Right cardiac atrium (tissue), 5 donors: ENCODE data around the gene CRELD1. TPM values are rescaled to one million over a fixed set of nuclear protein-coding genes. Genes with fewer than 3 reads are reported as not detected.
"Not testable (repeated sequence)": the region's sequence is repeated elsewhere in the genome, so short reads cannot be mapped to it uniquely, and the experiment has no call there.

Source experiments
- ATAC-seq, 2 donors: fragments of 200-7000 bp; cut with Tn5 transposase; one replicate each; pipeline versions ENCODE4 v1.8.0 to v1.9.1; 2020; ENCODE audit warnings: moderate library complexity in 2 of 2, mild to moderate bottlenecking in 1 of 2
- DNase-seq, 3 donors: peaks; one replicate each; pipeline ENCODE4 v3.0.0-alpha.2; 2020
- H3K27ac ChIP-seq: one replicate; pipeline ENCODE4 v1.5.1; 2013; ENCODE audit warnings: mild to moderate bottlenecking, low read length, control low read depth, moderate library complexity
- H3K27me3 ChIP-seq: one replicate; pipeline ENCODE4 v1.6.1; 2013; ENCODE audit not compliant: control insufficient read depth, insufficient read depth
- H3K4me1 ChIP-seq: one replicate; pipeline ENCODE4 v1.6.1; 2013; ENCODE audit warnings: low read length; ENCODE audit not compliant: control insufficient read depth, insufficient read depth
- H3K4me3 ChIP-seq: one replicate; pipeline ENCODE4 v1.5.1; 2013; ENCODE audit warnings: low read length, control low read depth
- H3K9me3 ChIP-seq: one replicate; pipeline ENCODE4 v1.6.1; 2013; ENCODE audit warnings: low read length; ENCODE audit not compliant: control insufficient read depth
- WGBS: extraction: QIAGEN DNeasy Blood & Tissue Kit; methylation state at CpG from one replicate; pipeline ENCODE4 v1.1.7; 2013; 5-methylcytosine and 5-hydroxymethylcytosine counted together
- intact Hi-C, 4 donors: fragments of 100-400 bp; cut with DNase I; formaldehyde crosslinking; loops; one replicate each; pipeline versions ENCODE4 v1.11.0 to v1.14.0; 2022 to 2023
- polyA plus RNA-seq: library from polyadenylated mRNA; stranded (reverse); fragments of 200-250 nt; gene quantifications from one replicate; pipeline ENCODE4 v1.2.3, GENCODE V29; 2013
- total RNA-seq, 4 donors: library from RNA; stranded (reverse); fragmentation: NEBNext Ultra II Directional; extraction: Animal tissue kit (Norgen Biotek cat#: 25700); gene quantifications; one replicate each; pipeline ENCODE4 v1.2.1, GENCODE V29; 2021
- donor health status: healthy with polysubstance abuse.
- donor health status: DM: no; HTN: yes; CAD: no.
- donor health status: DM: no; HTN: no; CAD: no.
- donor health status: DM: no; HTN: yes; CAD: no; lungs with severe emphysema.
- donor health status: DM: yes; HTN: yes; CAD: no.

The CRELD1 gene
- total and polyA plus RNA-seq, 5 donors: 59.6 to 92.8 (median 71.9) TPM

DNA sequence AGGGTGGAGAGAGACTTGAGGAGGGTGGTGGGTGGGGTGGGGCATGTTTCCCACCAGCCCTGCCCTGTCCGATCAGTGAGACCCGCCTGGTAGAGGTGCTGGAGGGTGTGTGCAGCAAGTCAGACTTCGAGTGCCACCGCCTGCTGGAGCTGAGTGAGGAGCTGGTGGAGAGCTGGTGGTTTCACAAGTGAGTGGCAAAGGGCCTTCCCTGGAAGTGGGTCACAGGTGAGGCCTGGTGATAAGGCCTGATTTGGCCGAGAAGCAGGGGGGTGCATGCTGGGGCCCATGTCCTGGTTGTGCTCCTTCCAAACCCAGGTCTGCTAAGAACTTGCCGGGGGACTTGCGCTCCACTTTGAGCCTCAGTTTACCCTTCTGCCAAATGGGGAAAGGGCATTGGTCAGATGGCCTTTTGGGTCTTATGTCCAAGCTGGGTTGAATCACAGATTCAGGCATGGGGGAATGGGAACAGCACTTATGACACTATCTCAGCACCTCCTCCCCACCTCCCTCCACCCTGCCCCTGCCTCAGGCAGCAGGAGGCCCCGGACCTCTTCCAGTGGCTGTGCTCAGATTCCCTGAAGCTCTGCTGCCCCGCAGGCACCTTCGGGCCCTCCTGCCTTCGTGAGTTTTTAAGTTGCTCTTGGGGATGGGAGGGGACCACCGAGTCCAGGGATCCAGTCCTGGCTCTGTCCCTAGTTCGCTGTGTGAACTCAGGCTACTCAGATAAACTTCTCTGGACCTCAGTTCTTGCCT lies 4.0 kb downstream of the CRELD1 start:
- no peak for ATAC-seq
- WGBS: 95% methylated on average over 13 of the region's 13 CpGs
- intact Hi-C loops: no loop called here

DNA sequence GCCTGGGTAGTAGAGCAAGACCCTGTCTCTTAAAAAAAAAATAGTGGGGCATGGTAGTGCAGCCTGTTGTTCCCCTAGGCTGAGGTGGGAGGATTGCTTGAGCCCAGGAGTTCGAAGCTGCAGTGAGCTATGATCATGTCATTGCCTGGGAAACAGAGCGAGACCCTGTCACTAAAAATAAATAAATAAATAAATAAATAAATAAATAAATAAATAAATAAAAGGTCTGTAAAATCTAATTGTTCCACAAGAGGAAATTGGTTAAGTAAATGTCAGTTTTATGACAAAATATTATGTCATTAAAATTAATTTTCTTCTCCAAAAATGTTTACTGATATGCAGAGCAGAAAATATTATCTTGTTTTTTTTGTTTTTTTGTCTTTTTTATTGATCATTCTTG lies 5.3 kb downstream of the CRELD1 start:
- WGBS: 97% methylated on average over 2 of the region's 2 CpGs

More for the DNA sequence above, 4.0 kb downstream of the CRELD1 start:
- H3K27ac ChIP-seq: no peak overlapping the region
- H3K4me3 ChIP-seq: no peak overlapping the region
- H3K27me3 ChIP-seq: no peaks in the 10 kb centered on the region
- no peaks in the 10 kb centered on the region for H3K9me3 ChIP-seq
- no peak for DNase-seq
- peaks cover 9% of the 10 kb centered on the region for H3K4me1 ChIP-seq

DNA sequence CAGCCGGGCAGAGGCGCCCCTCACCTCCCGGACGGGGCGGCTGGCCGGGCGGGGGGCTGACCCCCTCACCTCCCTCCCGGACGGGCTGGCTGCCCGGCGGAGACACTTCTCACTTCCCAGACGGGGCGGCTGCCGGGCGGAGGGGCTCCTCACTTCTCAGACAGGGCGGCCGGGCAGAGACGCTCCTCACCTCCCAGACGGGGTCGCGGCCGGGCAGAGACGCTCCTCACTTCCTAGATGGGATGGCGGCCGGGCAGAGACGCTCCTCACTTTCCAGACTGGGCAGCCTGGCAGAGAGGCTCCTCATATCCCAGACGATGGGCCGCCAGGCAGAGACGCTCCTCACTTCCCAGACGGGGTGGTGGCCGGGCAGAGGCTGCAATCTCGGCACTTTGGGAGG lies 6.3 kb downstream of the CRELD1 start:
- WGBS: 95% methylated on average over 30 of the region's 32 CpGs
- DNase-seq, intact Hi-C loops, H3K27me3 ChIP-seq, H3K27ac ChIP-seq, ATAC-seq, H3K4me1 ChIP-seq, H3K9me3 ChIP-seq, H3K4me3 ChIP-seq: not testable (repeated sequence)

More for the DNA sequence above, 5.3 kb downstream of the CRELD1 start:
- no peak for DNase-seq
- Histone ChIP-seq H3K27ac (no peak overlapping the region), H3K9me3 (no peaks in the 10 kb centered on the region), H3K4me3 (no peak overlapping the region), H3K4me1 (peaks cover 9% of the 10 kb centered on the region), H3K27me3 (no peaks in the 10 kb centered on the region)
- no peak for ATAC-seq
- intact Hi-C loops: no loop called here

DNA sequence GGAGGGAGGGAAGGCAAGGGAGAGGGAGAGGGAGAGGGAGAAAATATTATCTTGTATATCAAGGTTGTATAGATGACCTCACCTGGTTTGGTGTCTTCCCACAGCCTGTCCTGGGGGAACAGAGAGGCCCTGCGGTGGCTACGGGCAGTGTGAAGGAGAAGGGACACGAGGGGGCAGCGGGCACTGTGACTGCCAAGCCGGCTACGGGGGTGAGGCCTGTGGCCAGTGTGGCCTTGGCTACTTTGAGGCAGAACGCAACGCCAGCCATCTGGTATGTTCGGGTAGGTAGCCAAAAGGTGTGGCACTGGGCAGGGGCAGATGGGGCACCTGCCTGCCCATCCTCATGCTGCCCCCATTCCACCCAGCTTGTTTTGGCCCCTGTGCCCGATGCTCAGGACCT lies 7.1 kb downstream of the CRELD1 start:
- WGBS: 97% methylated on average over 10 of the region's 10 CpGs
- intact Hi-C loops: no loop called here
- no peak overlapping the region for H3K4me3 ChIP-seq

DNA sequence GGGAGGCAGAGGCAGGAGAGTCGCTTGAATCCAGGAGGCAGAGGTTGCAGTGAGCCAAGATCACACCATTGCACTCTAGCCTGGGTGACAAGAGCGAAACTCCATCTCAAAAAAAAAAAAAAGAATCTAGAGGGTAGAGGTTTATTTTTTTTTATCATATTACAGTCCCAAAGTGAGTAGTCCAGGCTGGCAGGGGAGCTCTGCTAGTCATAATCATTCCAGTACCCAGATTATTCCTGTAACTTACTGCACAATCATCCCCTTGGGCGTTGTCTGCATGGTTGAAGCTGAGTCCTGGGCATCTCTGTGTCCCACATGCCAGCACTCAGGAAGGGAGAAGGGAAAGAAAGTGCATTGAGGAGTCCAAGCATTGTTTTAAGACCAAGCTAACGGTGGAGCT lies 8.5 kb downstream of the CRELD1 start:
- intact Hi-C loops: no loop called here
- H3K27ac ChIP-seq: no peak overlapping the region

More for the DNA sequence above, 7.1 kb downstream of the CRELD1 start:
- ATAC-seq: no peak
- DNase-seq: no peak
- no peaks in the 10 kb centered on the region for H3K9me3 ChIP-seq
- H3K4me1 ChIP-seq: no peaks in the 10 kb centered on the region
- H3K27me3 ChIP-seq: no peaks in the 10 kb centered on the region
- no peak overlapping the region for H3K27ac ChIP-seq

DNA sequence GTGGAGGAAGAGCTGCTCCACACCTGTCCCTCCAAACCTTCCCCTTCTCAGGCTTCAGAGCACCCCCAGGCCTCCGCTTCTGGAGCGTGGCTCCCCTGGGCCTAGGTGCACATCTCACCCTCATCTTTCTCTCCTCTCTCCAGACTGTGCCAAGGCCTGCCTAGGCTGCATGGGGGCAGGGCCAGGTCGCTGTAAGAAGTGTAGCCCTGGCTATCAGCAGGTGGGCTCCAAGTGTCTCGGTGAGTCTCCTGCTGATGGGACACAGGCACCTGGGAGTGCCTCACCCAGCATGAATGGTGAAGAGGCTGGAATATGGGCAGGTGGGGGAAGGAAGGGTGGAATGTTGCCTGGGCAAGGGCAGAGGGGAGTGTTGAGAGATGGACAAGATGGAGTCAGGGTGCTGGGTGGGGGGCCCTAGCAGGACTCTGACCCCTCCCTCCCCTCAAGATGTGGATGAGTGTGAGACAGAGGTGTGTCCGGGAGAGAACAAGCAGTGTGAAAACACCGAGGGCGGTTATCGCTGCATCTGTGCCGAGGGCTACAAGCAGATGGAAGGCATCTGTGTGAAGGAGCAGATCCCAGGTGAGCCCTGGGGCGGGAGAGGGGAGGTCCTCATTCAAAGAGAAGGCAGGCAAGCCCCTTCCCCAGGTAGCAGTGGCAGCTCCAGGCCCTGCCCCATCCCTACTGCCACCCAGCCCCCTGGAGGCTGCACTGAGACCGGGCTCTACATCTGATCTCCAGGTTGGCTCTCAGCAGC lies 9.5 kb downstream of the CRELD1 start:
- intact Hi-C loops: no loop called here

More for the DNA sequence above, 8.5 kb downstream of the CRELD1 start:
- no peak overlapping the region for H3K4me3 ChIP-seq
- WGBS: 85% methylated on average over 4 of the region's 4 CpGs
- ATAC-seq: no peak
- H3K4me1 ChIP-seq: no peaks in the 10 kb centered on the region
- no peaks in the 10 kb centered on the region for H3K9me3 ChIP-seq
- no peaks in the 10 kb centered on the region for H3K27me3 ChIP-seq
- no peak for DNase-seq

DNA sequence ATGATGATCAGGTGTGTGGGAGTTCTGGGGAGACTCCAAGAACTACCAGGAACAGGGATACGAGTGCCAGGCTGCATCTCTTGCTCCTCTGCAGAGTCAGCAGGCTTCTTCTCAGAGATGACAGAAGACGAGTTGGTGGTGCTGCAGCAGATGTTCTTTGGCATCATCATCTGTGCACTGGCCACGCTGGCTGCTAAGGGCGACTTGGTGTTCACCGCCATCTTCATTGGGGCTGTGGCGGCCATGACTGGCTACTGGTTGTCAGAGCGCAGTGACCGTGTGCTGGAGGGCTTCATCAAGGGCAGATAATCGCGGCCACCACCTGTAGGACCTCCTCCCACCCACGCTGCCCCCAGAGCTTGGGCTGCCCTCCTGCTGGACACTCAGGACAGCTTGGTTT lies 10.6 kb downstream of the CRELD1 start:
- 89% methylated on average over 11 of the region's 11 CpGs for WGBS
- H3K9me3 ChIP-seq: no peaks in the 10 kb centered on the region
- ATAC-seq: no peak
- H3K27me3 ChIP-seq: no peaks in the 10 kb centered on the region
- no peak overlapping the region for H3K27ac ChIP-seq
- peak in 1 of 3 donors; percentile 52 for DNase-seq
- no peaks in the 10 kb centered on the region for H3K4me1 ChIP-seq
- H3K4me3 ChIP-seq: no peak overlapping the region
- intact Hi-C loops: no loop called here

More for the DNA sequence above, 9.5 kb downstream of the CRELD1 start:
- ATAC-seq (no peak), DNase-seq (peak in 1 of 3 donors; percentile 52)
- Histone ChIP-seq H3K4me3 (no peak overlapping the region), H3K9me3 (no peaks in the 10 kb centered on the region), H3K27me3 (no peaks in the 10 kb centered on the region), H3K4me1 (no peaks in the 10 kb centered on the region), H3K27ac (no peak overlapping the region)
- 84% methylated on average over 11 of the region's 11 CpGs for WGBS

DNA sequence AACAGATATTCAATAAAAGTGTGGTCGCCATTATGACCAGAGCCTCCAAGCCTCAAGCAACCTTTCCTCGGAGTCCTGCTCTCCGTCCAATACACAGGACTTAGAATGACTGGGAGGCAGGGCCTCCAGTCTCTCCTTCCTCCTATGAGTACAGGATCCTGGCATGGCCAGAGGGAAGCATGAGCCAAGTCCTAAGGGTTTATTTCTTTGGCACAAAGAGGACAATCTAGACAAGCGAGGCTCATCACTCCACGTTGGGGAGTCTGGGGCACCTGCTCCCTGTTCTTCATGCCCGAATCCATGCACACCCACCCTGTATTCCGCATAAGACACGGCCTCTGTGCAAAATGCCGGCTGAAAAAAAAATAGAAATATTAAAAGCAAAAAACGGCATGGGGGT lies 11.7 kb downstream of the CRELD1 start:
- Histone ChIP-seq H3K27ac (no peak overlapping the region), H3K9me3 (no peaks in the 10 kb centered on the region), H3K27me3 (no peaks in the 10 kb centered on the region), H3K4me3 (no peak overlapping the region), H3K4me1 (no peaks in the 10 kb centered on the region)
- intact Hi-C loops: no loop called here
- DNase-seq (no peak), ATAC-seq (no peak)
- WGBS: 76% methylated on average over 10 of the region's 10 CpGs

DNA sequence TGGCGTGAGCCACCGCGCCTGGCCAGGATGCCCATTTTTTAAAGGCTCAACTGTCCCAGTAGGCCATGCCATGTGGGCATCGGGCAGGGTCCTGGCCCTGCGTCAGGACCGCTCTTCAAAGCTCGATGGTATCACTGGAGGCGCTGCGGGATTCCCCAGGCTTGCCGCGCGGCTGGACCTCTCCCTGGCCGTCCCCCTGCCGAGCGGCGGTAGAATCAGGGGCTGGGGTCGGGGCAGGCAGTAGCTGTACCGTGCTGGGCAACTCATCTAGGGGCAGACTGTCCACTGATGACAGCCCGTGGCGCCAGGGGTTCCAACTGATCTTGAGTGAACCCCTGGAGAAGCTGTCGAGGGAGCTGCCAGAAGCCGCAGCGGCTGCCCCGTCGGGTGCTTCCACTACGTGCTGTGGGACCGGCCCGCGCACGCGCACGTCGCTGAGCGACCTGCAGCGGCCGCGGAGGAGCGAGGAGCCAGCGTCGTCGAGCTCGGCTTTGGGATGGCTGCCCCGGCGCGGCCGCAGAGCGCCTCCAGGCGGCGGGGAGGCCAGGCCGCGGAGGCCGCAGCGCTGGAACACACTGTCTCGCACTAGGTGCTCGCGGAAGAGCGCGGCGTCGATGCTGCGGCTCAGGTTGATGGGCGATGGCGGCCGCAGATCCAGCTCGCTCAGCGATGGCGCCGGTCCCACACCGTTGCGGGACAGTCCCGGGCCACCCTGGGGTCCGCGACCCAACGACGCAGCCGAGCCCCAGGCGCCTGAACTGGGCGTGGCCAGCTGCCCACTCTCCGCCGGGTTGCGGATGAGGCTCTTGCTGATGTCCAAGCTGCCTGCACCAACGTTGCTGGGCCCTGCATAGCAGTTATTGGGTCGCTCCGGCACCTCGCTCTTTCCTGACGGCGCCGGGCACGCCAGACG lies 12.7 kb downstream of the CRELD1 start:
- peak; percentile 93 to 98 (median 96) for DNase-seq
- Histone ChIP-seq H3K9me3 (no peaks in the 10 kb centered on the region), H3K4me1 (no peaks in the 10 kb centered on the region), H3K27me3 (no peaks in the 10 kb centered on the region), H3K27ac (peak overlapping the region; percentile 52), H3K4me3 (peak overlapping the region; percentile 26)
- intact Hi-C loops: no loop called here
- 4% methylated on average over 90 of the region's 90 CpGs for WGBS
- peak; percentile 90 to 91 for ATAC-seq

DNA sequence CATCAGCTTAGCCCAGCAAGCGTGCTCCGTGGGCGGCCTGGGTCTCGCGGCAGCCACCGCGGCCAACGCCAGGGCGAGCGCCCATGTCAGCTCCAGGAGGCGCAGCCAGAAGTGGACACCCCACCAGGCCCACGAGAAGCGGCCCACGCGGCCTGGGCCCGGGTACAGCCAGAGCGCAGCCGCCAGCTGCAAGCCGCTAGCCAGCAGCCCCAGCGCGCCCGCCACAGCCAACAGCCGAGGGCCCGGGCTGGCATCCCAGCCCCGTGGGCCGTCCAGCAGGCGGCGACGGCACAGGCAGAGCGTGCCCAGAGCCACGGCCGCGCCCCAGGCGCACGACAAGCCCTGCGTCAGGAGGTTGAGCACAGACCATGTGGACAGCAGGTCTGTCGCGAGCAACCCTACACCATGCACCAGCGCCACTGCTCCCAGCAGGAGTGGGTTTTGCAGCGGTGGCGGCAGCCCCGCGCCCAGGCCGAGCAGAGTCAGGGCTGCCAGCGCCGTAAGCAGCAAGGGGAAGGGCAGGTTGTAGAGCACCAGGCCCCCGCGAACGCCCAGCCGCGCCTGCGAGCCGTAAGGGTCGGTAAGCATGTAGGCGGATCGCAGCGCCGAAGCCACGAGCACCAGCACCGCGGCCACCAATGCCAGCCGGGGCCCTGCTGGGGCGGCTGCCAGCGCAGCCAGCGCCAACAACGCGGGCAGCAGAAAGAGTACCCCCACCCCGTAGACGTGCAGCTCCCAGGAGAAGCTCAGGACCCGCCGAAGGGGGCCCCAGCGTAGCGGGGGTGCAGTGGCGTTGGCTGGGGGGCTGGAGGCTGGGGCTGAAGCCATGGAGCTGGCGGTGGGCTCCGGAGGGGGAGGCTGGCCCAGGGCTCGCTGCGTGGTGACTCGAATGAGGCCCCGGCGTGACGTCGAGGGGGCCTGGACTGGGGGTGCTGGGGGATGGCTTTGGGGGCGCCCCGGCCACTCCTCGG lies 13.7 kb downstream of the CRELD1 start:
- H3K4me3 ChIP-seq: peak overlapping the region; percentile 26
- H3K27me3 ChIP-seq: no peaks in the 10 kb centered on the region
- ATAC-seq: peak; percentile 86 to 89
- DNase-seq: peak; percentile 78 to 90 (median 89)
- intact Hi-C loops: no loop called here
- WGBS: 29% methylated on average over 86 of the region's 86 CpGs
- H3K9me3 ChIP-seq: no peaks in the 10 kb centered on the region
- no peaks in the 10 kb centered on the region for H3K4me1 ChIP-seq
- H3K27ac ChIP-seq: peak overlapping the region; percentile 21
